ENCODE data around the gene DOK5. TPM values are rescaled to one million over a fixed set of nuclear protein-coding genes. Genes with fewer than 3 reads are reported as not detected.

Gene DOK5
- total RNA-seq, 1 donor from 2014 or later, result 31.3 TPM

- Histone ChIP-seq H3K4me3 (ENCODE audit: low read length in 3 of 3) (peak overlapping the region; percentile 45 to 62 (median 46)), H3K36me3 (ENCODE audit: control insufficient read depth in 3 of 3, insufficient read depth in 3 of 3, low read length in 3 of 3) (no peaks in the 10 kb centered on the region), H3K9ac (ENCODE audit: low read depth in 1 of 3, low read length in 3 of 3) (peak overlapping the region; percentile 73 to 81 (median 75)), H3K4me1 (ENCODE audit: control insufficient read depth in 3 of 3, insufficient read depth in 3 of 3, low read length in 3 of 3) (peaks cover 3 to 17% (median 9%) of the 10 kb centered on the region in 3 donors), H3K27ac (ENCODE audit: low read depth, low read length) (peak overlapping the region; percentile 89), H3K9me3 (ENCODE audit: control insufficient read depth in 3 of 3, low read length in 3 of 3) (no peaks in the 10 kb centered on the region), H3K27me3 (ENCODE audit: control insufficient read depth in 3 of 3, insufficient read depth in 3 of 3, low read length in 3 of 3) (no peaks in the 10 kb centered on the region)
These were observed 144.3 kb downstream of the DOK5 start for GRCh38 chr20:54619682-54620081.

GRCh38 chr20:54620611-54621010 is 145.2 kb downstream of the DOK5 start:
- Histone ChIP-seq H3K27ac (ENCODE audit: low read depth, low read length) (no peak overlapping the region), H3K27me3 (ENCODE audit: control insufficient read depth in 3 of 3, insufficient read depth in 3 of 3, low read length in 3 of 3) (no peaks in the 10 kb centered on the region), H3K4me3 (ENCODE audit: low read length in 3 of 3) (no peak overlapping the region), H3K9me3 (ENCODE audit: control insufficient read depth in 3 of 3, low read length in 3 of 3) (no peaks in the 10 kb centered on the region), H3K36me3 (ENCODE audit: control insufficient read depth in 3 of 3, insufficient read depth in 3 of 3, low read length in 3 of 3) (no peaks in the 10 kb centered on the region), H3K4me1 (ENCODE audit: control insufficient read depth in 3 of 3, insufficient read depth in 3 of 3, low read length in 3 of 3) (peaks cover 4 to 17% (median 9%) of the 10 kb centered on the region in 3 donors), H3K9ac (ENCODE audit: low read depth in 1 of 3, low read length in 3 of 3) (no peak overlapping the region)

- Histone ChIP-seq H3K36me3 (ENCODE audit: control insufficient read depth in 3 of 3, insufficient read depth in 3 of 3, low read length in 3 of 3) (no peaks in the 10 kb centered on the region), H3K9me3 (ENCODE audit: control insufficient read depth in 3 of 3, low read length in 3 of 3) (no peaks in the 10 kb centered on the region), H3K27me3 (ENCODE audit: control insufficient read depth in 3 of 3, insufficient read depth in 3 of 3, low read length in 3 of 3) (no peaks in the 10 kb centered on the region), H3K9ac (ENCODE audit: low read depth in 1 of 3, low read length in 3 of 3) (no peak overlapping the region), H3K27ac (ENCODE audit: low read depth, low read length) (no peak overlapping the region), H3K4me1 (ENCODE audit: control insufficient read depth in 3 of 3, insufficient read depth in 3 of 3, low read length in 3 of 3) (peaks cover 4 to 17% (median 9%) of the 10 kb centered on the region in 3 donors), H3K4me3 (ENCODE audit: low read length in 3 of 3) (no peak overlapping the region)
These were observed 147.2 kb downstream of the DOK5 start for GRCh38 chr20:54622333-54623295.

GRCh38 chr20:54623991-54624569 is 148.7 kb downstream of the DOK5 start:
- Histone ChIP-seq H3K36me3 (ENCODE audit: control insufficient read depth in 3 of 3, insufficient read depth in 3 of 3, low read length in 3 of 3) (no peaks in the 10 kb centered on the region), H3K4me3 (ENCODE audit: low read length in 3 of 3) (no peak overlapping the region), H3K9me3 (ENCODE audit: control insufficient read depth in 3 of 3, low read length in 3 of 3) (no peaks in the 10 kb centered on the region), H3K4me1 (ENCODE audit: control insufficient read depth in 3 of 3, insufficient read depth in 3 of 3, low read length in 3 of 3) (peaks cover 4 to 17% (median 9%) of the 10 kb centered on the region in 3 donors), H3K9ac (ENCODE audit: low read depth in 1 of 3, low read length in 3 of 3) (no peak overlapping the region), H3K27ac (ENCODE audit: low read depth, low read length) (no peak overlapping the region), H3K27me3 (ENCODE audit: control insufficient read depth in 3 of 3, insufficient read depth in 3 of 3, low read length in 3 of 3) (no peaks in the 10 kb centered on the region)

GRCh38 chr20:54624706-54625390 is 149.5 kb downstream of the DOK5 start:
- Histone ChIP-seq H3K9ac (ENCODE audit: low read depth in 1 of 3, low read length in 3 of 3) (no peak overlapping the region), H3K4me1 (ENCODE audit: control insufficient read depth in 3 of 3, insufficient read depth in 3 of 3, low read length in 3 of 3) (peaks cover 4 to 22% (median 6%) of the 10 kb centered on the region in 3 donors), H3K27me3 (ENCODE audit: control insufficient read depth in 3 of 3, insufficient read depth in 3 of 3, low read length in 3 of 3) (no peaks in the 10 kb centered on the region), H3K36me3 (ENCODE audit: control insufficient read depth in 3 of 3, insufficient read depth in 3 of 3, low read length in 3 of 3) (no peaks in the 10 kb centered on the region), H3K27ac (ENCODE audit: low read depth, low read length) (no peak overlapping the region), H3K9me3 (ENCODE audit: control insufficient read depth in 3 of 3, low read length in 3 of 3) (no peaks in the 10 kb centered on the region), H3K4me3 (ENCODE audit: low read length in 3 of 3) (no peak overlapping the region)

- Histone ChIP-seq H3K27ac (ENCODE audit: low read depth, low read length) (no peak overlapping the region), H3K27me3 (ENCODE audit: control insufficient read depth in 3 of 3, insufficient read depth in 3 of 3, low read length in 3 of 3) (no peaks in the 10 kb centered on the region), H3K4me1 (ENCODE audit: control insufficient read depth in 3 of 3, insufficient read depth in 3 of 3, low read length in 3 of 3) (peaks cover 4 to 23% (median 6%) of the 10 kb centered on the region in 3 donors), H3K36me3 (ENCODE audit: control insufficient read depth in 3 of 3, insufficient read depth in 3 of 3, low read length in 3 of 3) (no peaks in the 10 kb centered on the region), H3K4me3 (ENCODE audit: low read length in 3 of 3) (no peak overlapping the region), H3K9ac (ENCODE audit: low read depth in 1 of 3, low read length in 3 of 3) (no peak overlapping the region), H3K9me3 (ENCODE audit: control insufficient read depth in 3 of 3, low read length in 3 of 3) (no peaks in the 10 kb centered on the region)
These were observed 150.1 kb downstream of the DOK5 start for GRCh38 chr20:54625497-54625896.

GRCh38 chr20:54626126-54626525 is 150.7 kb downstream of the DOK5 start:
- no peaks in the 10 kb centered on the region for H3K27me3 ChIP-seq (ENCODE audit: control insufficient read depth in 3 of 3, insufficient read depth in 3 of 3, low read length in 3 of 3)
- no peaks in the 10 kb centered on the region for H3K9me3 ChIP-seq (ENCODE audit: control insufficient read depth in 3 of 3, low read length in 3 of 3)
- no peak overlapping the region for H3K4me3 ChIP-seq (ENCODE audit: low read length in 3 of 3)
- H3K9ac ChIP-seq (ENCODE audit: low read depth in 1 of 3, low read length in 3 of 3), result no peak overlapping the region
- no peaks in the 10 kb centered on the region for H3K36me3 ChIP-seq (ENCODE audit: control insufficient read depth in 3 of 3, insufficient read depth in 3 of 3, low read length in 3 of 3)
- peaks cover 4 to 18% (median 6%) of the 10 kb centered on the region in 3 donors for H3K4me1 ChIP-seq (ENCODE audit: control insufficient read depth in 3 of 3, insufficient read depth in 3 of 3, low read length in 3 of 3)
- H3K27ac ChIP-seq (ENCODE audit: low read depth, low read length), result no peak overlapping the region

- Histone ChIP-seq H3K27me3 (ENCODE audit: control insufficient read depth in 3 of 3, insufficient read depth in 3 of 3, low read length in 3 of 3) (no peaks in the 10 kb centered on the region), H3K4me1 (ENCODE audit: control insufficient read depth in 3 of 3, insufficient read depth in 3 of 3, low read length in 3 of 3) (peaks cover 1 to 6% (median 3%) of the 10 kb centered on the region in 3 donors), H3K4me3 (ENCODE audit: low read length in 3 of 3) (no peak overlapping the region), H3K9me3 (ENCODE audit: control insufficient read depth in 3 of 3, low read length in 3 of 3) (no peaks in the 10 kb centered on the region), H3K27ac (ENCODE audit: low read depth, low read length) (no peak overlapping the region), H3K36me3 (ENCODE audit: control insufficient read depth in 3 of 3, insufficient read depth in 3 of 3, low read length in 3 of 3) (no peaks in the 10 kb centered on the region), H3K9ac (ENCODE audit: low read depth in 1 of 3, low read length in 3 of 3) (no peak overlapping the region)
These were observed 154.2 kb downstream of the DOK5 start for GRCh38 chr20:54629632-54630031.

- Histone ChIP-seq H3K9ac (ENCODE audit: low read depth in 1 of 3, low read length in 3 of 3) (no peak overlapping the region), H3K27me3 (ENCODE audit: control insufficient read depth in 3 of 3, insufficient read depth in 3 of 3, low read length in 3 of 3) (no peaks in the 10 kb centered on the region), H3K4me3 (ENCODE audit: low read length in 3 of 3) (no peak overlapping the region), H3K4me1 (ENCODE audit: control insufficient read depth in 3 of 3, insufficient read depth in 3 of 3, low read length in 3 of 3) (peaks cover 0 to 6% (median 3%) of the 10 kb centered on the region in 3 donors), H3K9me3 (ENCODE audit: control insufficient read depth in 3 of 3, low read length in 3 of 3) (no peaks in the 10 kb centered on the region), H3K36me3 (ENCODE audit: control insufficient read depth in 3 of 3, insufficient read depth in 3 of 3, low read length in 3 of 3) (no peaks in the 10 kb centered on the region), H3K27ac (ENCODE audit: low read depth, low read length) (no peak overlapping the region)
These were observed 155.2 kb downstream of the DOK5 start for GRCh38 chr20:54630582-54630981.
